Measurements from ENCODE around the gene CACNA2D3. TPM values are rescaled to one million over a fixed set of nuclear protein-coding genes. Genes with fewer than 3 reads are reported as not detected.

CACNA2D3 gene
- total RNA-seq, 4 donors from 2014 or later: 0.55 to 3.4 (median 1.6) TPM

DNA sequence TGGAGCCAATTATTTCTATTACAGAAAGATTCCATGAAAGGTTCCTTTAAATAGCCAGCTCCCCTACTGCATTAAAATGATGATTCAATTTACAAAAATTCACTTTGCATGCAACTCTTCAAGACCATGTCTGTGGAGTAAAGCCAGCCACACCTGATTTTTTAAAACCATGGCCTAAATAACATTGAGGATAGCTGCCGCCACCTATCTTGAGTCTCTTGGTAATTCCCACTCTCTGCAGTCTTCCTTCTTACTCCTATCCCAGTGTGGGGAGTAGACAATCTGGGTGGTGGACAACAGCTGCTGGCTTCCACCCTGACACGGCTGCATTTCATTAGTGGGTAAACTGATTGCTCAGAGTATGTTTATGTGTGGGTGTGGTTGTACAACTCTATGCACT is 794.8 kb downstream of the CACNA2D3 start:
- DNase-seq: no peak
- TF ChIP-seq, protein P1, sequence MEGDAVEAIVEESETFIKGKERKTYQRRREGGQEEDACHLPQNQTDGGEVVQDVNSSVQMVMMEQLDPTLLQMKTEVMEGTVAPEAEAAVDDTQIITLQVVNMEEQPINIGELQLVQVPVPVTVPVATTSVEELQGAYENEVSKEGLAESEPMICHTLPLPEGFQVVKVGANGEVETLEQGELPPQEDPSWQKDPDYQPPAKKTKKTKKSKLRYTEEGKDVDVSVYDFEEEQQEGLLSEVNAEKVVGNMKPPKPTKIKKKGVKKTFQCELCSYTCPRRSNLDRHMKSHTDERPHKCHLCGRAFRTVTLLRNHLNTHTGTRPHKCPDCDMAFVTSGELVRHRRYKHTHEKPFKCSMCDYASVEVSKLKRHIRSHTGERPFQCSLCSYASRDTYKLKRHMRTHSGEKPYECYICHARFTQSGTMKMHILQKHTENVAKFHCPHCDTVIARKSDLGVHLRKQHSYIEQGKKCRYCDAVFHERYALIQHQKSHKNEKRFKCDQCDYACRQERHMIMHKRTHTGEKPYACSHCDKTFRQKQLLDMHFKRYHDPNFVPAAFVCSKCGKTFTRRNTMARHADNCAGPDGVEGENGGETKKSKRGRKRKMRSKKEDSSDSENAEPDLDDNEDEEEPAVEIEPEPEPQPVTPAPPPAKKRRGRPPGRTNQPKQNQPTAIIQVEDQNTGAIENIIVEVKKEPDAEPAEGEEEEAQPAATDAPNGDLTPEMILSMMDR (IDR thresholded peaks at IDR 0.05): no peak
- TF ChIP-seq POLR2AphosphoS5 (IDR thresholded peaks at IDR 0.05): no peak
- TF ChIP-seq POLR2A (IDR thresholded peaks at IDR 0.05): no peak
- TF ChIP-seq EP300 (IDR thresholded peaks at IDR 0.05; ENCODE audit: low read depth): no peak
- H3K36me3 ChIP-seq: no peaks in the 10 kb centered on the region
- H3K4me1 ChIP-seq: no peaks in the 10 kb centered on the region
- WGBS, 2 donors (ENCODE audit: low coverage in 1 of 2): 94 to 100% methylated on average over 1 to 2 of the region's 2 CpGs
- no peaks in the 10 kb centered on the region for H3K27me3 ChIP-seq
- H3K4me3 ChIP-seq: no peak overlapping the region
- no peak overlapping the region for H3K27ac ChIP-seq
- intact Hi-C loops (cut with DNase I; ENCODE audit: low total_unique reads) (no loop called here), in situ Hi-C loops (cut with MboI; ENCODE audit: low pct_ligation_motif_present in 1 of 4, low pct_unique_long_range_greater_than_20kb in 1 of 4, low sequenced_read_pairs in 3 of 4) (no loop called here)
- H3K9me3 ChIP-seq: no peaks in the 10 kb centered on the region

DNA sequence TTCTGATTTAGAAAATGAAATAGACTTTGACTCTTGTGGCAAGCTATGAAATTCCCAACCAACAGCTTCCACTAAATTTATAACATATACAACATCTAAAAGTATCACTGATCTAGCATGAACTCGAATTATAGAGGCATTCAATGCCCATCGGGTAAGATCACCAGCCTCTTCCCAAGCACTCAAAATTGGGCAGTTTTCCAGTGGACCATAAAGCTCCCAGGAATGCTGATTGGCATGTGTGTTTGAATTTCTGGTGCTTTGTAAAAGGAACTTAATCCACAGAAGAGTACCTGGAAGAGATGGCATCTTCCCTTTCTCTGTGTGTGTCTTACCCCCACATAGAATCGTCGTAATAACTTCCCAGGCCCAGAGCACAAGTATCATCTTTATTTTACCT is 795.5 kb downstream of the CACNA2D3 start:
- WGBS, 2 donors (ENCODE audit: low coverage in 1 of 2): 74 to 85% methylated on average over 4 of the region's 4 CpGs
- DNase-seq: no peak
- intact Hi-C loops (cut with DNase I; ENCODE audit: low total_unique reads): no loop called here
- H3K4me3 ChIP-seq: no peak overlapping the region
- in situ Hi-C loops (cut with MboI; ENCODE audit: low pct_ligation_motif_present in 1 of 4, low pct_unique_long_range_greater_than_20kb in 1 of 4, low sequenced_read_pairs in 3 of 4): no loop called here
- H3K9me3 ChIP-seq: no peaks in the 10 kb centered on the region
- no peaks in the 10 kb centered on the region for H3K4me1 ChIP-seq
- no peak overlapping the region for H3K27ac ChIP-seq
- no peaks in the 10 kb centered on the region for H3K27me3 ChIP-seq
- TF ChIP-seq, protein P1 (IDR thresholded peaks at IDR 0.05): no peak
- no peak for TF ChIP-seq POLR2A (IDR thresholded peaks at IDR 0.05)
- TF ChIP-seq POLR2AphosphoS5 (IDR thresholded peaks at IDR 0.05): no peak
- TF ChIP-seq EP300 (IDR thresholded peaks at IDR 0.05; ENCODE audit: low read depth): no peak
- no peaks in the 10 kb centered on the region for H3K36me3 ChIP-seq

DNA sequence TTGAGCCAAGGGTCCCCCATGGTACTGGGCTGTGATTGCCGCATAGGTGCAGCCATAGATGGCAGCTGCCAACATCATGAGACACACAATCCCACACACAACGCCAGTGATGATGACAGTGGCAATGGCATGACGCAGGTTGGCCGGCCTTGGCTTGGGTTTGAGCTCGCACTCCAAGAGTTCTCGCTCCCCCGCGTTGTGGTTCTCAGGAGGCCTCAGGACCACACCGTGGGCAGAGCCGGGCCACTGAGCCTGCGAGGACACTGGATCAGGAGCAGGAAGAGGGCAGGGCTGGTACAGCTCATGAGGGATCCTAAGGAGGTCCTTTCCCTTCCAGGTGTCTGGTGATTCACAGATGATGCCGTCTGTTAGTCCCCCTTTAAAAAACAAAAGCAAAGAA is 796.2 kb downstream of the CACNA2D3 start:
- Histone ChIP-seq H3K36me3 (no peaks in the 10 kb centered on the region), H3K4me3 (no peak overlapping the region), H3K4me1 (no peaks in the 10 kb centered on the region), H3K27me3 (no peaks in the 10 kb centered on the region), H3K27ac (no peak overlapping the region), H3K9me3 (no peaks in the 10 kb centered on the region)
- in situ Hi-C loops (cut with MboI; ENCODE audit: low pct_ligation_motif_present in 1 of 4, low pct_unique_long_range_greater_than_20kb in 1 of 4, low sequenced_read_pairs in 3 of 4) (no loop called here), intact Hi-C loops (cut with DNase I; ENCODE audit: low total_unique reads) (no loop called here)
- WGBS, 2 donors (ENCODE audit: low coverage in 1 of 2): 80 to 97% methylated on average over 2 to 12 of the region's 12 CpGs
- TF ChIP-seq, protein P1 (IDR thresholded peaks at IDR 0.05): no peak
- TF ChIP-seq POLR2AphosphoS5 (IDR thresholded peaks at IDR 0.05) (no peak), EP300 (IDR thresholded peaks at IDR 0.05; ENCODE audit: low read depth) (no peak), POLR2A (IDR thresholded peaks at IDR 0.05) (no peak)
- no peak for DNase-seq

DNA sequence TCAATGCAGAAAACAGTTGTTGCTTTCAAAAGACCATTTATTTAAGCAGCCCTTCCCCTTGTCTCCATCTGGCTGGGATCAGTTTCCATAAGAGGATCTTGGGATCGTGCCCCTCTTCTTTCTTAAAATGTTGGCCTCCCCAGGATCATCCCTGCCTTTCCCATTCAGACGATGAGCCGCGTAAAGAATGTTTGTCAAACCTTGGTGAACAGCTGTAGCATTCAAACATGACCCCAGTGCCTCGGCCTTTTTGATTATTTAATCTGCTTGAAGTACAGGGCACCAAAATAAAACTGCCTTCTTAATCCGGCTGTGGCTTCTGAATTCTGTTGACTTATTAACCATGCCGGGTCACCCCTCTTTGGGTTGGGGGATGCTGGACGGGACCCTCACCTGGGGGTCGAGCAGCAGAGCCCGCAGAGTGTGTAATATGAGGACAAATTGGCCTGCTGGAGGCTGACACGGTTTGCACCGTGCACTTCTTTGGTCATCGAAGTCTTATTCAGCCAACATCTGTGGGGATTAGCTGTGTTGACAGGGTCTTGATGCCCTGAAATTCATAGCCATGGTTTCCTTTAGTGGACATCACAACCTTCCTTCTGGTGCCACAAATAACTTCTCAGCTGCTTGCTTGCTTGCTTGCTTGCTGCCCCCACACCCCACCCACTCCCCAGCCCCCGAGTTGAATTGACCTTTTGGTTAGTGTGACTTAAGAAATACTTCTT is 805.9 kb downstream of the CACNA2D3 start, which contains the start of gene LRTM1:
LRTM1 (minus strand) TSS at position 14 of the 725 bp plus-strand sequence. CDS start 148 bp downstream, outside the sequence.
- 17 to 67% methylated on average over 1 to 14 of the region's 14 CpGs for WGBS, 2 donors (ENCODE audit: low coverage in 1 of 2)
- in situ Hi-C loops (cut with MboI; ENCODE audit: low pct_ligation_motif_present in 1 of 4, low pct_unique_long_range_greater_than_20kb in 1 of 4, low sequenced_read_pairs in 3 of 4) (no loop called here), intact Hi-C loops (cut with DNase I; ENCODE audit: low total_unique reads) (no loop called here)
- H3K36me3 ChIP-seq: no peaks in the 10 kb centered on the region
- no peak within 1 kb of the TSS for H3K27ac ChIP-seq
- DNase-seq: no peak
- H3K4me1 ChIP-seq: no peaks in the 10 kb centered on the region
- no peaks in the 10 kb centered on the region for H3K27me3 ChIP-seq
- H3K4me3 ChIP-seq: no peak within 1 kb of the TSS
- no peaks in the 10 kb centered on the region for H3K9me3 ChIP-seq
- TF ChIP-seq EP300 (IDR thresholded peaks at IDR 0.05; ENCODE audit: low read depth) (no peak), POLR2AphosphoS5 (IDR thresholded peaks at IDR 0.05) (no peak), POLR2A (IDR thresholded peaks at IDR 0.05) (no peak)
- TF ChIP-seq, protein P1 (IDR thresholded peaks at IDR 0.05): no peak

All from transverse colon (tissue), 4 donors.